Measurements from ENCODE around the gene STK32B. TPM values are rescaled to one million over a fixed set of nuclear protein-coding genes. Genes with fewer than 3 reads are reported as not detected.

STK32B gene
- total and polyA plus RNA-seq, 4 donors: 0.02 to 0.28 (median 0.08) TPM; not detected in 1

DNA sequence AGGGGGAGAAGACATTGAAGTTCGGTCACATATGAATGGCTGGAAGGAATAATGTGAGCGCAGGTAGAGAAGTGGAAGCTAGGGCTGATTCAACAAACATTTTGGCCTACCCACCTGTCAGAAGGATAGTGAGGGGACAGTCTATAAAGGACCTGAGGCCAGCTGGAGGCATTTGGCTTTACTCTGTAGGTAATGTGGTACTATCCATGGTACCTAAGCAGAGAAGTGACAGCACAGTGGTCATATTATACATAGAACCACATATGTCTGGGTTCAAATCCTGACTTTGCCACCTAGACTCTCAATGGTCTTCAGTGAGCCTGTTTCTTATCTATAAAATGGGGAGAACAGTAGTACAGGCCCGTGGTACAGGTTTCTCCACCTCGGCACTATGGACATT is 400.0 kb downstream of the STK32B start:
- TF ChIP-seq YY1 (IDR thresholded peaks at IDR 0.05) (no peak), GABPA (IDR thresholded peaks at IDR 0.05 in 1 of 2, conservative IDR thresholded peaks at IDR 0.05 in 1 of 2) (no peak), HNF4G (IDR thresholded peaks at IDR 0.05) (no peak), TAF1 (conservative IDR thresholded peaks at IDR 0.05) (no peak), HNF4A (conservative IDR thresholded peaks at IDR 0.05) (no peak), JUND (IDR thresholded peaks at IDR 0.05) (no peak), FOXA2 (IDR thresholded peaks at IDR 0.05) (no peak), FOXA1 (IDR thresholded peaks at IDR 0.05) (no peak), SP1 (IDR thresholded peaks at IDR 0.05) (no peak), RAD21 (IDR thresholded peaks at IDR 0.05) (no peak)
- TF ChIP-seq, protein P1, sequence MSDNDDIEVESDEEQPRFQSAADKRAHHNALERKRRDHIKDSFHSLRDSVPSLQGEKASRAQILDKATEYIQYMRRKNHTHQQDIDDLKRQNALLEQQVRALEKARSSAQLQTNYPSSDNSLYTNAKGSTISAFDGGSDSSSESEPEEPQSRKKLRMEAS (IDR thresholded peaks at IDR 0.05): no peak
- TF ChIP-seq, protein P2, sequence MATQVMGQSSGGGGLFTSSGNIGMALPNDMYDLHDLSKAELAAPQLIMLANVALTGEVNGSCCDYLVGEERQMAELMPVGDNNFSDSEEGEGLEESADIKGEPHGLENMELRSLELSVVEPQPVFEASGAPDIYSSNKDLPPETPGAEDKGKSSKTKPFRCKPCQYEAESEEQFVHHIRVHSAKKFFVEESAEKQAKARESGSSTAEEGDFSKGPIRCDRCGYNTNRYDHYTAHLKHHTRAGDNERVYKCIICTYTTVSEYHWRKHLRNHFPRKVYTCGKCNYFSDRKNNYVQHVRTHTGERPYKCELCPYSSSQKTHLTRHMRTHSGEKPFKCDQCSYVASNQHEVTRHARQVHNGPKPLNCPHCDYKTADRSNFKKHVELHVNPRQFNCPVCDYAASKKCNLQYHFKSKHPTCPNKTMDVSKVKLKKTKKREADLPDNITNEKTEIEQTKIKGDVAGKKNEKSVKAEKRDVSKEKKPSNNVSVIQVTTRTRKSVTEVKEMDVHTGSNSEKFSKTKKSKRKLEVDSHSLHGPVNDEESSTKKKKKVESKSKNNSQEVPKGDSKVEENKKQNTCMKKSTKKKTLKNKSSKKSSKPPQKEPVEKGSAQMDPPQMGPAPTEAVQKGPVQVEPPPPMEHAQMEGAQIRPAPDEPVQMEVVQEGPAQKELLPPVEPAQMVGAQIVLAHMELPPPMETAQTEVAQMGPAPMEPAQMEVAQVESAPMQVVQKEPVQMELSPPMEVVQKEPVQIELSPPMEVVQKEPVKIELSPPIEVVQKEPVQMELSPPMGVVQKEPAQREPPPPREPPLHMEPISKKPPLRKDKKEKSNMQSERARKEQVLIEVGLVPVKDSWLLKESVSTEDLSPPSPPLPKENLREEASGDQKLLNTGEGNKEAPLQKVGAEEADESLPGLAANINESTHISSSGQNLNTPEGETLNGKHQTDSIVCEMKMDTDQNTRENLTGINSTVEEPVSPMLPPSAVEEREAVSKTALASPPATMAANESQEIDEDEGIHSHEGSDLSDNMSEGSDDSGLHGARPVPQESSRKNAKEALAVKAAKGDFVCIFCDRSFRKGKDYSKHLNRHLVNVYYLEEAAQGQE (IDR thresholded peaks at IDR 0.05): no peak
- TF ChIP-seq, protein P3, sequence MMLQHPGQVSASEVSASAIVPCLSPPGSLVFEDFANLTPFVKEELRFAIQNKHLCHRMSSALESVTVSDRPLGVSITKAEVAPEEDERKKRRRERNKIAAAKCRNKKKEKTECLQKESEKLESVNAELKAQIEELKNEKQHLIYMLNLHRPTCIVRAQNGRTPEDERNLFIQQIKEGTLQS (IDR thresholded peaks at IDR 0.05): no peak
- TF ChIP-seq, protein P4, sequence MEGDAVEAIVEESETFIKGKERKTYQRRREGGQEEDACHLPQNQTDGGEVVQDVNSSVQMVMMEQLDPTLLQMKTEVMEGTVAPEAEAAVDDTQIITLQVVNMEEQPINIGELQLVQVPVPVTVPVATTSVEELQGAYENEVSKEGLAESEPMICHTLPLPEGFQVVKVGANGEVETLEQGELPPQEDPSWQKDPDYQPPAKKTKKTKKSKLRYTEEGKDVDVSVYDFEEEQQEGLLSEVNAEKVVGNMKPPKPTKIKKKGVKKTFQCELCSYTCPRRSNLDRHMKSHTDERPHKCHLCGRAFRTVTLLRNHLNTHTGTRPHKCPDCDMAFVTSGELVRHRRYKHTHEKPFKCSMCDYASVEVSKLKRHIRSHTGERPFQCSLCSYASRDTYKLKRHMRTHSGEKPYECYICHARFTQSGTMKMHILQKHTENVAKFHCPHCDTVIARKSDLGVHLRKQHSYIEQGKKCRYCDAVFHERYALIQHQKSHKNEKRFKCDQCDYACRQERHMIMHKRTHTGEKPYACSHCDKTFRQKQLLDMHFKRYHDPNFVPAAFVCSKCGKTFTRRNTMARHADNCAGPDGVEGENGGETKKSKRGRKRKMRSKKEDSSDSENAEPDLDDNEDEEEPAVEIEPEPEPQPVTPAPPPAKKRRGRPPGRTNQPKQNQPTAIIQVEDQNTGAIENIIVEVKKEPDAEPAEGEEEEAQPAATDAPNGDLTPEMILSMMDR (IDR thresholded peaks at IDR 0.05; ENCODE audit: low read depth, low read length, missing input control): no peak
- Histone ChIP-seq H3K4me1 (ENCODE audit: control insufficient read depth in 4 of 4, insufficient read depth in 4 of 4, low read length in 3 of 4) (no peaks in the 10 kb centered on the region), H3K27me3 (ENCODE audit: control insufficient read depth in 4 of 4, insufficient read depth in 4 of 4, low read length in 3 of 4) (no peaks in the 10 kb centered on the region), H3K9me3 (ENCODE audit: control insufficient read depth in 4 of 4, low read length in 3 of 4) (no peaks in the 10 kb centered on the region), H3K4me3 (ENCODE audit: low read depth in 1 of 3, low read length in 3 of 3) (no peak overlapping the region), H3K27ac (ENCODE audit: low read depth in 1 of 2, low read length in 2 of 2) (no peak overlapping the region), H3K9ac (ENCODE audit: low read depth in 1 of 2, low read length in 2 of 2) (no peak overlapping the region), H3K36me3 (ENCODE audit: control insufficient read depth in 4 of 4, insufficient read depth in 3 of 4, low read depth in 1 of 4, low read length in 3 of 4) (no peaks in the 10 kb centered on the region)
- 90% methylated on average over 4 of the region's 4 CpGs for WGBS
- no peak for DNase-seq (ENCODE audit: low spot score)

DNA sequence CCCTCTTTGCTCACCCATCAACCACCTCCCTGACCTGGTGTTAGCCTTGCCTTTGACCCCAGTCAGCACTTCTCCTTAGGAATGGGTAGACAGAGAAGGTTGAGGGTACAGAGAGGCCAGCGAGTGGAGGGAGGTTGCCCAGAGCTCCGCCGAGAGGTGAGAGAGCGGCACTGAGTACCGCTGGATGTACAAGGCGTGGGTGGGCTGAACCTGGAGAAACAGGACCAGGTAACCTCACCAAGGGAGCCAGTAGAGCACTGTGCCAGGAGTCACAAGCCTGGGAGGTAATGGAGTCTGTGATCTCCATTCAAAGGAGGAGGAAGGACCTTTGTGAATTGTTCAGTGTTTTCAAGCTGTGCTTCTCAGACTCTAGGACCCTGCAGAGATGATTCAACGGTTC is 400.9 kb downstream of the STK32B start:
- Histone ChIP-seq H3K27ac (ENCODE audit: low read depth in 1 of 2, low read length in 2 of 2) (no peak overlapping the region), H3K4me3 (ENCODE audit: low read depth in 1 of 3, low read length in 3 of 3) (no peak overlapping the region), H3K9ac (ENCODE audit: low read depth in 1 of 2, low read length in 2 of 2) (no peak overlapping the region), H3K27me3 (ENCODE audit: control insufficient read depth in 4 of 4, insufficient read depth in 4 of 4, low read length in 3 of 4) (no peaks in the 10 kb centered on the region), H3K4me1 (ENCODE audit: control insufficient read depth in 4 of 4, insufficient read depth in 4 of 4, low read length in 3 of 4) (no peaks in the 10 kb centered on the region), H3K9me3 (ENCODE audit: control insufficient read depth in 4 of 4, low read length in 3 of 4) (no peaks in the 10 kb centered on the region), H3K36me3 (ENCODE audit: control insufficient read depth in 4 of 4, insufficient read depth in 3 of 4, low read depth in 1 of 4, low read length in 3 of 4) (no peaks in the 10 kb centered on the region)
- TF ChIP-seq RXRA (IDR thresholded peaks at IDR 0.05) (no peak), FOXA2 (IDR thresholded peaks at IDR 0.05) (no peak), GABPA (IDR thresholded peaks at IDR 0.05 in 1 of 2, conservative IDR thresholded peaks at IDR 0.05 in 1 of 2) (no peak), HNF4A (conservative IDR thresholded peaks at IDR 0.05) (no peak), TAF1 (conservative IDR thresholded peaks at IDR 0.05) (no peak), JUND (IDR thresholded peaks at IDR 0.05) (no peak), SP1 (IDR thresholded peaks at IDR 0.05) (no peak), EGR1 (IDR thresholded peaks at IDR 0.05; ENCODE audit: low read depth in 2 of 2) (no peak)
- TF ChIP-seq, protein P5, sequence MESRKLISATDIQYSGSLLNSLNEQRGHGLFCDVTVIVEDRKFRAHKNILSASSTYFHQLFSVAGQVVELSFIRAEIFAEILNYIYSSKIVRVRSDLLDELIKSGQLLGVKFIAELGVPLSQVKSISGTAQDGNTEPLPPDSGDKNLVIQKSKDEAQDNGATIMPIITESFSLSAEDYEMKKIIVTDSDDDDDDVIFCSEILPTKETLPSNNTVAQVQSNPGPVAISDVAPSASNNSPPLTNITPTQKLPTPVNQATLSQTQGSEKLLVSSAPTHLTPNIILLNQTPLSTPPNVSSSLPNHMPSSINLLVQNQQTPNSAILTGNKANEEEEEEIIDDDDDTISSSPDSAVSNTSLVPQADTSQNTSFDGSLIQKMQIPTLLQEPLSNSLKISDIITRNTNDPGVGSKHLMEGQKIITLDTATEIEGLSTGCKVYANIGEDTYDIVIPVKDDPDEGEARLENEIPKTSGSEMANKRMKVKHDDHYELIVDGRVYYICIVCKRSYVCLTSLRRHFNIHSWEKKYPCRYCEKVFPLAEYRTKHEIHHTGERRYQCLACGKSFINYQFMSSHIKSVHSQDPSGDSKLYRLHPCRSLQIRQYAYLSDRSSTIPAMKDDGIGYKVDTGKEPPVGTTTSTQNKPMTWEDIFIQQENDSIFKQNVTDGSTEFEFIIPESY (IDR thresholded peaks at IDR 0.05): no peak
- TF ChIP-seq, protein P2 (IDR thresholded peaks at IDR 0.05): no peak
- TF ChIP-seq, protein P3 (IDR thresholded peaks at IDR 0.05): no peak
- 84% methylated on average over 7 of the region's 7 CpGs for WGBS
- DNase-seq (ENCODE audit: low spot score): no peak

All from liver (tissue), 9 donors.